ENCODE measurements around the gene ACAT1.

ACAT1 gene

GRCh38 chr11:108167624-108168023 lies 46.3 kb downstream of the ACAT1 start:
- peaks cover 37% of the 10 kb centered on the region for H3K36me3 ChIP-seq (replicated peaks; ENCODE audit: low read depth, low read length)
- H3K9ac ChIP-seq (ENCODE audit: low read length): no peak overlapping the region
- no peaks in the 10 kb centered on the region; the same call in 1 of the 2 replicates for H3K79me2 ChIP-seq (ENCODE audit: low read length)
- H3K4me2 ChIP-seq (ENCODE audit: low read length): peak overlapping the region; percentile 22; the same call in 1 of the 2 replicates
- peaks cover 17% of the 10 kb centered on the region for H4K20me1 ChIP-seq (ENCODE audit: insufficient read depth, low read length)
- peaks cover 43% of the 10 kb centered on the region for H3K4me1 ChIP-seq (ENCODE audit: low read length)
- no peaks in the 10 kb centered on the region for H3K9me3 ChIP-seq (ENCODE audit: insufficient read depth, low read length)
- H3K4me3 ChIP-seq (ENCODE audit: low read length): no peak overlapping the region
- TF ChIP-seq CTCF (IDR thresholded peaks at IDR 0.05; ENCODE audit: low read depth, low read length): no peak
- TF ChIP-seq EZH2phosphoT487 (IDR thresholded peaks at IDR 0.05; ENCODE audit: low read depth): no peak
- H3K27ac ChIP-seq (ENCODE audit: low read length): no peak overlapping the region
- H2AFZ ChIP-seq (ENCODE audit: low read depth, low read length): no peak overlapping the region
- H3K27me3 ChIP-seq (ENCODE audit: low read depth, low read length): no peaks in the 10 kb centered on the region

GRCh38 chr11:108170184-108170583 lies 48.8 kb downstream of the ACAT1 start:
- Histone ChIP-seq H3K4me1 (ENCODE audit: low read length) (peaks cover 39% of the 10 kb centered on the region), H4K20me1 (ENCODE audit: insufficient read depth, low read length) (peaks cover 17% of the 10 kb centered on the region), H3K9me3 (ENCODE audit: insufficient read depth, low read length) (no peaks in the 10 kb centered on the region), H3K4me3 (ENCODE audit: low read length) (peak overlapping the region; percentile 36), H3K4me2 (ENCODE audit: low read length) (peak overlapping the region; percentile 54), H2AFZ (ENCODE audit: low read depth, low read length) (no peak overlapping the region), H3K27ac (ENCODE audit: low read length) (peak overlapping the region; percentile 55), H3K27me3 (ENCODE audit: low read depth, low read length) (no peaks in the 10 kb centered on the region), H3K9ac (ENCODE audit: low read length) (no peak overlapping the region), H3K79me2 (ENCODE audit: low read length) (no peaks in the 10 kb centered on the region; the same call in 1 of the 2 replicates), H3K36me3 (replicated peaks; ENCODE audit: low read depth, low read length) (peaks cover 39% of the 10 kb centered on the region)
- TF ChIP-seq EZH2phosphoT487 (IDR thresholded peaks at IDR 0.05; ENCODE audit: low read depth) (no peak), CTCF (IDR thresholded peaks at IDR 0.05; ENCODE audit: low read depth, low read length) (no peak)

DNA sequence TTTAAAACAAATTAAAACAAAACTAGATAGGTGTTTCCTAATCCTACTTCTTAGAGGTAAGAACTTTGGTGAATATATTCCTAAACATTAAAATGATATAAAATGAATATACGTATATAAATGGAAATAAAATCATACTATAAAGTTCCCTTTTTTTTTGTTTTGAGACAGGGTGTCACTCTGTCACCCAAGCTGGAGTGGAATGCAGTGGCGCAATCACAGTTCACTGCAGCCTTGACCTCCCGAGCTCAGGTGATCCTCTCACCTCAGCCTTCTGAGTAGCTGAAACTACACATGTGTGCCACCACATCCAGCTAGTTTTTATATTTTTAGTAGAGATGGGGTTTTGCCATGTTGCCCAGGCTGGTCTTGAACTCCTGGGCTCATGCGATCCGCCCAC lies 56.2 kb downstream of the ACAT1 start:
- no peaks in the 10 kb centered on the region for H3K27me3 ChIP-seq (ENCODE audit: low read depth, low read length)
- H4K20me1 ChIP-seq (ENCODE audit: insufficient read depth, low read length): no peaks in the 10 kb centered on the region
- no peak overlapping the region for H3K4me3 ChIP-seq (ENCODE audit: low read length)
- H3K9me3 ChIP-seq (ENCODE audit: insufficient read depth, low read length): no peaks in the 10 kb centered on the region
- H3K79me2 ChIP-seq (ENCODE audit: low read length): no peaks in the 10 kb centered on the region
- no peak overlapping the region for H3K27ac ChIP-seq (ENCODE audit: low read length)
- no peak overlapping the region for H2AFZ ChIP-seq (ENCODE audit: low read depth, low read length)
- peaks cover 18% of the 10 kb centered on the region for H3K36me3 ChIP-seq (replicated peaks; ENCODE audit: low read depth, low read length)
- H3K9ac ChIP-seq (ENCODE audit: low read length): no peak overlapping the region
- no peak for TF ChIP-seq CTCF (IDR thresholded peaks at IDR 0.05; ENCODE audit: low read depth, low read length)
- TF ChIP-seq EZH2phosphoT487 (IDR thresholded peaks at IDR 0.05; ENCODE audit: low read depth): no peak
- no peak overlapping the region for H3K4me2 ChIP-seq (ENCODE audit: low read length)
- H3K4me1 ChIP-seq (ENCODE audit: low read length): peaks cover 2% of the 10 kb centered on the region; the same call in 1 of the 2 replicates

DNA sequence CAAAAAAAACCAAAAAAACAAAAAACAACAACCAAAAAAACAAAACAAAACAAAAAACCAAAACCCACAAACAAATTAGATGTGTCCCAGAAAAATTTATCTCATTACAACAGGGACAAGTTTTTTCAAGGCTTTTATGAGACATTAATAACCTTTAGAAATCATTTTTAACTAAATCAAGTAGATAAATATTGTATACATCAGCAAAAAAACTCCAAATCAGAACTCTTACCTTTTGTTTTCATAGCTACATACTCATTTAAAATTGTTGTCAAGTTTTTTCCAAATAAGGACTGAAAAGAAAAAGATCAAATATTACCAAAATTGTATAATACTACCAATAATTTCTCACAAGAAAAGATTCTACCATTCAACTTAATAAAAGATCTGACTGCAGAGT lies 72.4 kb downstream of the ACAT1 start:
- H3K36me3 ChIP-seq (replicated peaks; ENCODE audit: low read depth, low read length): peaks cover 31% of the 10 kb centered on the region
- H3K27me3 ChIP-seq (ENCODE audit: low read depth, low read length): no peaks in the 10 kb centered on the region
- H2AFZ ChIP-seq (ENCODE audit: low read depth, low read length): no peak overlapping the region
- no peak overlapping the region for H3K9ac ChIP-seq (ENCODE audit: low read length)
- H3K4me1 ChIP-seq (ENCODE audit: low read length): peaks cover 28% of the 10 kb centered on the region
- no peaks in the 10 kb centered on the region for H3K9me3 ChIP-seq (ENCODE audit: insufficient read depth, low read length)
- TF ChIP-seq EZH2phosphoT487 (IDR thresholded peaks at IDR 0.05; ENCODE audit: low read depth) (no peak), CTCF (IDR thresholded peaks at IDR 0.05; ENCODE audit: low read depth, low read length) (no peak)
- no peak overlapping the region for H3K4me3 ChIP-seq (ENCODE audit: low read length)
- H4K20me1 ChIP-seq (ENCODE audit: insufficient read depth, low read length): peaks cover 24% of the 10 kb centered on the region
- peaks cover 31% of the 10 kb centered on the region for H3K79me2 ChIP-seq (ENCODE audit: low read length)
- H3K4me2 ChIP-seq (ENCODE audit: low read length): no peak overlapping the region
- H3K27ac ChIP-seq (ENCODE audit: low read length): no peak overlapping the region

All from OCI-LY3 (cell line).